Stomach (tissue), 4 donors: ENCODE measurements around the gene DNTT.

Experiments
- CTCF ChIP-seq, 7 experiments: fragments of 450-650 bp in 4 of 7; fragments of 200-600 bp in 3 of 7; sonication (generic) in 3 of 7; IDR thresholded peaks; one replicate each; pipeline ENCODE4 v1.5.1; 2016 to 2019; ENCODE audit warnings: antibody characterized with exemption in 7 of 7, control low read depth in 2 of 7, mild to moderate bottlenecking in 1 of 7
- POLR2A ChIP-seq, 4 donors: fragments of 450-650 bp; IDR thresholded peaks; one replicate each; pipeline ENCODE4 v1.6.1; 2016; ENCODE audit warnings: antibody characterized with exemption in 4 of 4, control low read depth in 2 of 4, mild to moderate bottlenecking in 1 of 4, moderate library complexity in 1 of 4
- POLR2AphosphoS5 ChIP-seq, 3 donors: sonication (generic); formaldehyde crosslinking; IDR thresholded peaks; one replicate each; pipeline ENCODE4 v1.6.1; 2016; ENCODE audit warnings: antibody characterized with exemption in 3 of 3

GRCh38 chr10:96342402-96342801, 38.2 kb downstream of the DNTT start:
- no peak for TF ChIP-seq POLR2AphosphoS5 (IDR thresholded peaks at IDR 0.05)
- no peak for TF ChIP-seq CTCF (IDR thresholded peaks at IDR 0.05)
- TF ChIP-seq POLR2A (IDR thresholded peaks at IDR 0.05) = no peak
